Neural progenitor cell (in vitro differentiated cells): ENCODE measurements around the gene KLKB1. TPM values are rescaled to one million over a fixed set of nuclear protein-coding genes. Genes with fewer than 3 reads are reported as not detected.
A peak's percentile ranks its signal among the peaks of the same experiment; 100 is the strongest.

ENCODE experiments used
- DNase-seq: peaks from one replicate; pipeline ENCODE4 v3.0.0-alpha.2; 2016; ENCODE audit warnings: low spot score
- H2AFZ ChIP-seq: fragments of 200-600 bp; sonication (generic); replicated peaks from 2 replicates; pipeline ENCODE4 v1.6.1; 2016; ENCODE audit warnings: antibody characterized with exemption
- H3F3A ChIP-seq: fragments of 200-600 bp; sonication (generic); 2 replicates; pipeline ENCODE4 v1.6.1; 2016; ENCODE audit warnings: antibody characterized with exemption, low read depth
- H3K27ac ChIP-seq: fragments of 200-600 bp; sonication (generic); 2 replicates; pipeline ENCODE4 v1.5.1; 2016; ENCODE audit warnings: mild to moderate bottlenecking
- H3K27me3 ChIP-seq: fragments of 200-600 bp; sonication (generic); 2 replicates; pipeline ENCODE4 v1.6.1; 2016; ENCODE audit warnings: mild to moderate bottlenecking, moderate library complexity
- H3K36me3 ChIP-seq: fragments of 200-600 bp; sonication (generic); 2 replicates; pipeline ENCODE4 v1.5.1; 2016
- H3K4me1 ChIP-seq: fragments of 200-600 bp; sonication (generic); 2 replicates; pipeline ENCODE4 v1.6.1; 2016; ENCODE audit warnings: mixed run types
- H3K4me2 ChIP-seq: fragments of 200-600 bp; sonication (generic); 2 replicates; pipeline ENCODE4 v1.6.1; 2016
- H3K4me3 ChIP-seq: fragments of 200-600 bp; sonication (generic); 2 replicates; pipeline ENCODE4 v1.5.1; 2016
- H3K79me2 ChIP-seq: fragments of 200-600 bp; sonication (generic); 2 replicates; pipeline ENCODE4 v1.6.1; 2016; ENCODE audit warnings: low read depth
- H3K9ac ChIP-seq: fragments of 200-600 bp; sonication (generic); 2 replicates; pipeline ENCODE4 v1.6.1; 2016
- H3K9me3 ChIP-seq: fragments of 200-600 bp; sonication (generic); 2 replicates; pipeline ENCODE4 v1.5.1; 2016; ENCODE audit warnings: low read depth
- H4K20me1 ChIP-seq: fragments of 200-600 bp; sonication (generic); 2 replicates; pipeline ENCODE4 v1.6.1; 2016; ENCODE audit warnings: low read depth
- H3K27ac Mint-ChIP-seq: 3 replicates; pipeline ENCODE4 v1.8.0; 2021; ENCODE audit warnings: mixed read lengths
- H3K27me3 Mint-ChIP-seq: 2 replicates; pipeline ENCODE4 v1.8.0; 2022; ENCODE audit warnings: low read depth, mild to moderate bottlenecking, inconsistent platforms, moderate library complexity, mixed read lengths; ENCODE audit not compliant: insufficient read depth
- H3K36me3 Mint-ChIP-seq: 3 replicates; pipeline ENCODE4 v1.8.0; 2021; ENCODE audit warnings: mixed read lengths
- H3K4me1 Mint-ChIP-seq: 3 replicates; pipeline ENCODE4 v1.8.0; 2021; ENCODE audit warnings: mixed read lengths
- H3K4me3 Mint-ChIP-seq: 3 replicates; pipeline ENCODE4 v1.8.0; 2021; ENCODE audit warnings: mild to moderate bottlenecking, moderate library complexity, mixed read lengths
- H3K9me3 Mint-ChIP-seq: 3 replicates; pipeline ENCODE4 v1.8.0; 2020; ENCODE audit warnings: mixed read lengths
- CTCF ChIP-seq: fragments of 200-600 bp; sonication (generic); IDR thresholded peaks from 2 replicates; pipeline ENCODE4 v1.5.1; 2017; ENCODE audit warnings: antibody characterized with exemption, mild to moderate bottlenecking
- EZH2 ChIP-seq: fragments of 200-600 bp; sonication (generic); IDR thresholded peaks from 2 replicates; pipeline ENCODE4 v1.6.1; 2017; ENCODE audit warnings: antibody characterized with exemption, mild to moderate bottlenecking, moderate library complexity
- EZH2phosphoT487 ChIP-seq: fragments of 200-600 bp; sonication (generic); IDR thresholded peaks from 2 replicates; pipeline ENCODE4 v1.6.1; 2017; ENCODE audit warnings: antibody characterized with exemption
- total RNA-seq: library from RNA; depleted of rRNA; stranded (reverse); fragments of >200 nt; gene quantifications from 2 replicates; pipeline ENCODE4 v1.2.3, GENCODE V29; 2015; ENCODE audit warnings: low replicate concordance

KLKB1 gene
- total RNA-seq, 1 donor from 2014 or later: 0.39 TPM

- H3K27me3 ChIP-seq: peaks cover 5% of the 10 kb centered on the region
- no peaks in the 10 kb centered on the region for H4K20me1 ChIP-seq
- no peak overlapping the region for H3K27ac Mint-ChIP-seq
- H3K27ac ChIP-seq: no peak overlapping the region
- DNase-seq: no peak
- H3K79me2 ChIP-seq: no peaks in the 10 kb centered on the region
- no peak overlapping the region for H3K4me3 ChIP-seq
- TF ChIP-seq CTCF (no peak), EZH2phosphoT487 (no peak), EZH2 (no peak)
- no peaks in the 10 kb centered on the region for H3K9me3 ChIP-seq
- H3F3A ChIP-seq: peaks cover 6% of the 10 kb centered on the region
- no peaks in the 10 kb centered on the region for H3K36me3 Mint-ChIP-seq
- no peak overlapping the region for H3K9ac ChIP-seq
- no peak overlapping the region for H3K4me3 Mint-ChIP-seq
- H3K4me1 ChIP-seq: no peaks in the 10 kb centered on the region
- H3K9me3 Mint-ChIP-seq: no peaks in the 10 kb centered on the region
- H3K27me3 Mint-ChIP-seq: peaks cover 4% of the 10 kb centered on the region
- no peaks in the 10 kb centered on the region for H3K36me3 ChIP-seq
- H2AFZ ChIP-seq: no peak overlapping the region
- peaks cover 3% of the 10 kb centered on the region for H3K4me1 Mint-ChIP-seq
- H3K4me2 ChIP-seq: no peak overlapping the region
Measured at GRCh38 chr4:186296481-186296880, 69.2 kb downstream of the KLKB1 start.

GRCh38 chr4:186297013-186297645, 69.8 kb downstream of the KLKB1 start:
- H3K4me3 Mint-ChIP-seq: no peak overlapping the region
- DNase-seq: peak; percentile 56
- Histone ChIP-seq H3K9me3 (no peaks in the 10 kb centered on the region), H3K9ac (no peak overlapping the region), H2AFZ (peak overlapping the region; percentile 79), H3K36me3 (no peaks in the 10 kb centered on the region), H3K4me2 (no peak overlapping the region), H3K27ac (no peak overlapping the region), H3K4me3 (no peak overlapping the region), H3K27me3 (peaks cover 5% of the 10 kb centered on the region), H4K20me1 (no peaks in the 10 kb centered on the region), H3K4me1 (no peaks in the 10 kb centered on the region), H3F3A (peaks cover 6% of the 10 kb centered on the region), H3K79me2 (no peaks in the 10 kb centered on the region)
- peaks cover 3% of the 10 kb centered on the region for H3K4me1 Mint-ChIP-seq
- H3K27me3 Mint-ChIP-seq: peaks cover 4% of the 10 kb centered on the region
- no peaks in the 10 kb centered on the region for H3K9me3 Mint-ChIP-seq
- no peaks in the 10 kb centered on the region for H3K36me3 Mint-ChIP-seq
- TF ChIP-seq EZH2: no peak
- no peak for TF ChIP-seq EZH2phosphoT487
- peak; percentile 83 for TF ChIP-seq CTCF
- no peak overlapping the region for H3K27ac Mint-ChIP-seq

- peak; percentile 49 for DNase-seq
- Histone ChIP-seq H3K27me3 (peaks cover 5% of the 10 kb centered on the region), H3K4me1 (no peaks in the 10 kb centered on the region), H3K36me3 (no peaks in the 10 kb centered on the region), H2AFZ (peak overlapping the region; percentile 45), H3K9me3 (no peaks in the 10 kb centered on the region), H3K9ac (no peak overlapping the region), H3F3A (peaks cover 6% of the 10 kb centered on the region), H3K4me3 (peak overlapping the region; percentile 15), H3K79me2 (no peaks in the 10 kb centered on the region), H3K4me2 (peak overlapping the region; percentile 52), H3K27ac (no peak overlapping the region), H4K20me1 (no peaks in the 10 kb centered on the region)
- Mint-ChIP-seq H3K9me3 (no peaks in the 10 kb centered on the region), H3K27ac (no peak overlapping the region), H3K36me3 (no peaks in the 10 kb centered on the region), H3K27me3 (peaks cover 4% of the 10 kb centered on the region), H3K4me3 (no peak overlapping the region), H3K4me1 (peaks cover 3% of the 10 kb centered on the region)
- no peak for TF ChIP-seq EZH2phosphoT487
- peak; percentile 38 for TF ChIP-seq CTCF
Measured at GRCh38 chr4:186298031-186298647, 70.8 kb downstream of the KLKB1 start.
